ENCODE results near the gene MAJIN. TPM values are rescaled to one million over a fixed set of nuclear protein-coding genes. Genes with fewer than 3 reads are reported as not detected.
A peak's percentile ranks its signal among the peaks of the same experiment; 100 is the strongest.

MAJIN gene
- total RNA-seq, 3 donors from 2014 or later (not counting 1 experiment from before 2014, with no cell fraction given) = not detected

DNA sequence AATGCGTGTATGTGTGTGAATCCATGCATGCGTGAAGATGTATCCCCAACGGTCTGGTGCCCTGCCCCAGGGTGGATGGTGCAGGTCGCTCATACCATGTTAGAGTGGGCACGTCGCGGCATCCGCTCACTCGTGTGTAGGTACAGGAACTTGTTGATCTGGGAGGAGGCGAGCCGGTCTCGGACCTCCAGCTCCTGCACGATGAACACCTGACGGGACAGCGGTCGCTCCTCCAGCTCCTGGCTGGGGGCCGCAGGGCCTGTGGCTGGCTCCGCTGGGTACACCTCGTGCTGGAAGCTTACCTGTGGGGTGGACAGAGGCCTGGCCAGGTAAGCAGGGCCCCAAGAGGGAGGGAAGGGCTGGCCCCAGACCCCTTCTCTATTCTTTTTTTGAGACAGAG lies 73.4 kb downstream of the MAJIN start:
- H3K27ac Mint-ChIP-seq = peak overlapping the region in 1 of 2 donors; percentile 65
- intact Hi-C loops (cut with micrococcal nuclease) = no loop called here
- no peak overlapping the region for H3K4me3 Mint-ChIP-seq
- 96% methylated on average over 19 of the region's 19 CpGs for WGBS (ENCODE audit: insufficient coverage)
- Histone ChIP-seq H3K4me3 (ENCODE audit: low read length) (no peak overlapping the region), H3K27ac (ENCODE audit: low read length) (no peak overlapping the region), H3K9me3 (ENCODE audit: control insufficient read depth, insufficient read depth, low read length) (no peaks in the 10 kb centered on the region), H3K4me1 (ENCODE audit: control insufficient read depth, insufficient read depth, low read length) (peaks cover 15% of the 10 kb centered on the region), H3K27me3 (ENCODE audit: control insufficient read depth, insufficient read depth, low read length) (no peaks in the 10 kb centered on the region), H3K36me3 (ENCODE audit: control insufficient read depth, insufficient read depth, low read length) (peaks cover 48% of the 10 kb centered on the region)
- TF ChIP-seq, protein P1, sequence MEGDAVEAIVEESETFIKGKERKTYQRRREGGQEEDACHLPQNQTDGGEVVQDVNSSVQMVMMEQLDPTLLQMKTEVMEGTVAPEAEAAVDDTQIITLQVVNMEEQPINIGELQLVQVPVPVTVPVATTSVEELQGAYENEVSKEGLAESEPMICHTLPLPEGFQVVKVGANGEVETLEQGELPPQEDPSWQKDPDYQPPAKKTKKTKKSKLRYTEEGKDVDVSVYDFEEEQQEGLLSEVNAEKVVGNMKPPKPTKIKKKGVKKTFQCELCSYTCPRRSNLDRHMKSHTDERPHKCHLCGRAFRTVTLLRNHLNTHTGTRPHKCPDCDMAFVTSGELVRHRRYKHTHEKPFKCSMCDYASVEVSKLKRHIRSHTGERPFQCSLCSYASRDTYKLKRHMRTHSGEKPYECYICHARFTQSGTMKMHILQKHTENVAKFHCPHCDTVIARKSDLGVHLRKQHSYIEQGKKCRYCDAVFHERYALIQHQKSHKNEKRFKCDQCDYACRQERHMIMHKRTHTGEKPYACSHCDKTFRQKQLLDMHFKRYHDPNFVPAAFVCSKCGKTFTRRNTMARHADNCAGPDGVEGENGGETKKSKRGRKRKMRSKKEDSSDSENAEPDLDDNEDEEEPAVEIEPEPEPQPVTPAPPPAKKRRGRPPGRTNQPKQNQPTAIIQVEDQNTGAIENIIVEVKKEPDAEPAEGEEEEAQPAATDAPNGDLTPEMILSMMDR (IDR thresholded peaks at IDR 0.05) = no peak
- no peak for ATAC-seq
- H3K4me1 Mint-ChIP-seq = peaks cover 0 to 12% of the 10 kb centered on the region in 2 donors
- no peaks in the 10 kb centered on the region for H3K27me3 Mint-ChIP-seq (ENCODE audit: low read depth in 2 of 2)
- H3K36me3 Mint-ChIP-seq = no peaks in the 10 kb centered on the region
- H3K9me3 Mint-ChIP-seq = no peaks in the 10 kb centered on the region
- DNase-seq = no peak

DNA sequence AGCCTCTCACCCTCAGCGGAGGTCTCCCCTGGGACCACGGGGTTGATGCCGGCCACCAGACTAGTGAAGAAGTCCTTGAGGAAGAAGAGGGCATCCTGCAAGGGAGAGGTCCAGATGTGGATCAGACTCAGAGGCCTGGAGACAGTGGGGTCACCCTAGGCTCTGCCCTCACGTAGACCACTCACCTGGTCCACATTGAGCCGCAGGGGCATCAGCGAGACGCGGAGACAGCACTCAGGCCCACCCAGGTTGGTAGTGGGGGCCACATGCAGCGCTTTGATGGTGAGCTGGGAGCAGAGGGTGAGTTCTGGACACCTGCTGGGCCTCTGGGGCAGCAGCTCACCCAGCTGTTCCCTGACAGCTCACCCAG lies 73.8 kb downstream of the MAJIN start:
- DNase-seq (no peak), ATAC-seq (no peak)
- TF ChIP-seq, protein P1 (IDR thresholded peaks at IDR 0.05) = no peak
- H3K4me3 Mint-ChIP-seq = no peak overlapping the region
- H3K4me1 Mint-ChIP-seq = peaks cover 0 to 12% of the 10 kb centered on the region in 2 donors
- no peaks in the 10 kb centered on the region for H3K9me3 Mint-ChIP-seq
- H3K27me3 Mint-ChIP-seq (ENCODE audit: low read depth in 2 of 2) = no peaks in the 10 kb centered on the region
- no peaks in the 10 kb centered on the region for H3K36me3 Mint-ChIP-seq
- WGBS (ENCODE audit: insufficient coverage) = 95% methylated on average over 9 of the region's 9 CpGs
- peaks cover 45% of the 10 kb centered on the region for H3K36me3 ChIP-seq (ENCODE audit: control insufficient read depth, insufficient read depth, low read length)
- H3K4me3 ChIP-seq (ENCODE audit: low read length) = no peak overlapping the region
- H3K27ac ChIP-seq (ENCODE audit: low read length) = no peak overlapping the region
- H3K27ac Mint-ChIP-seq = no peak overlapping the region
- H3K9me3 ChIP-seq (ENCODE audit: control insufficient read depth, insufficient read depth, low read length) = no peaks in the 10 kb centered on the region
- no peaks in the 10 kb centered on the region for H3K27me3 ChIP-seq (ENCODE audit: control insufficient read depth, insufficient read depth, low read length)
- intact Hi-C loops (cut with micrococcal nuclease) = no loop called here
- peaks cover 17% of the 10 kb centered on the region for H3K4me1 ChIP-seq (ENCODE audit: control insufficient read depth, insufficient read depth, low read length)

DNA sequence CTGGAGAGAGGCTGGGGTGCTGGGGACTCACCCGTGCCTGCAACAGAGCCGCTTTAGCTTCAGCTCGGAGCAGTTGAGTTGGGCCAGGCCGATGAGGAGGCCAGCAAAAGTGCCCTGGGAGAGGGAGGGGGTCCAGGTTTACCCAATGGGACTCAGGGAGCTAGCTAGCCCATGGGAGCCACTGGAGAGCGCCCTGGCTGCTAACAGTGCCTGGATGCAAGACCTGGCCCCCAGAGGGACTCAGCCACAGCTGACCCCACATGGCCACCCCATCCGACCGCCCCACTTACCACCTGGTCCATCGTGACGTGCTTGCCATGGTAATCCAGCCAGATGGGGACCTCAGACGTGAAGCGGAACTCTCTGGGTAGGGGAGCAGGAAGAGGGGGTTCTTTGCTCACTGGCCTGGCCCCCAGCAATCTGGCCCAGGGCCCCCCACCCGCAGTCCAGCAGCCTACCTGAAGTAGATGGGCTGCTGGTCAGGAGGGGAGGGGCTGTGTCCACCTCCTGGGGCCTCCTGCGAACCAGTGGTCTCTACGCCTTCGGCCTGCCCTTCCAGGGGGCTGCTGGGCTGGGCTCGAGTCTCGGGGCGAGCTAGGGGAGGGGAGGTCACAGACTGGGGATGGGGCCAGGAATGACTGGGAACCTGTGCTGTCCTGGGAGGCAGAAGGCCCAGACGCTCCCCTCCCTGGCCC lies 74.4 kb downstream of the MAJIN start:
- TF ChIP-seq, protein P1 (IDR thresholded peaks at IDR 0.05) = no peak
- H3K27ac Mint-ChIP-seq = peak overlapping the region; percentile 9 to 60
- WGBS (ENCODE audit: insufficient coverage) = 98% methylated on average over 19 of the region's 19 CpGs
- H3K4me3 ChIP-seq (ENCODE audit: low read length) = no peak overlapping the region
- H3K27me3 ChIP-seq (ENCODE audit: control insufficient read depth, insufficient read depth, low read length) = no peaks in the 10 kb centered on the region
- intact Hi-C loops (cut with micrococcal nuclease) = no loop called here
- DNase-seq (no peak), ATAC-seq (no peak)
- no peaks in the 10 kb centered on the region for H3K9me3 ChIP-seq (ENCODE audit: control insufficient read depth, insufficient read depth, low read length)
- no peak overlapping the region for H3K4me3 Mint-ChIP-seq
- H3K9me3 Mint-ChIP-seq = no peaks in the 10 kb centered on the region
- peaks cover 42% of the 10 kb centered on the region for H3K36me3 ChIP-seq (ENCODE audit: control insufficient read depth, insufficient read depth, low read length)
- no peaks in the 10 kb centered on the region for H3K36me3 Mint-ChIP-seq
- no peaks in the 10 kb centered on the region for H3K27me3 Mint-ChIP-seq (ENCODE audit: low read depth in 2 of 2)
- peaks cover 0 to 12% of the 10 kb centered on the region in 2 donors for H3K4me1 Mint-ChIP-seq
- peaks cover 20% of the 10 kb centered on the region for H3K4me1 ChIP-seq (ENCODE audit: control insufficient read depth, insufficient read depth, low read length)
- H3K27ac ChIP-seq (ENCODE audit: low read length) = no peak overlapping the region
